GM08714 (cell line): ENCODE results near the gene PFDN1.

Experiments used
- H3K4me3 ChIP-seq: fragments of 200-500 bp; sonication (Bioruptor generic); 2 replicates; pipeline ENCODE4 v1.5.1; 2014; ENCODE audit warnings: mild to moderate bottlenecking, low read length, inconsistent platforms
- ZNF274 ChIP-seq: IDR thresholded peaks from 2 replicates; pipeline ENCODE4 v1.6.1; 2012; ENCODE audit warnings: mild to moderate bottlenecking, low read depth, low read length

The PFDN1 gene

DNA sequence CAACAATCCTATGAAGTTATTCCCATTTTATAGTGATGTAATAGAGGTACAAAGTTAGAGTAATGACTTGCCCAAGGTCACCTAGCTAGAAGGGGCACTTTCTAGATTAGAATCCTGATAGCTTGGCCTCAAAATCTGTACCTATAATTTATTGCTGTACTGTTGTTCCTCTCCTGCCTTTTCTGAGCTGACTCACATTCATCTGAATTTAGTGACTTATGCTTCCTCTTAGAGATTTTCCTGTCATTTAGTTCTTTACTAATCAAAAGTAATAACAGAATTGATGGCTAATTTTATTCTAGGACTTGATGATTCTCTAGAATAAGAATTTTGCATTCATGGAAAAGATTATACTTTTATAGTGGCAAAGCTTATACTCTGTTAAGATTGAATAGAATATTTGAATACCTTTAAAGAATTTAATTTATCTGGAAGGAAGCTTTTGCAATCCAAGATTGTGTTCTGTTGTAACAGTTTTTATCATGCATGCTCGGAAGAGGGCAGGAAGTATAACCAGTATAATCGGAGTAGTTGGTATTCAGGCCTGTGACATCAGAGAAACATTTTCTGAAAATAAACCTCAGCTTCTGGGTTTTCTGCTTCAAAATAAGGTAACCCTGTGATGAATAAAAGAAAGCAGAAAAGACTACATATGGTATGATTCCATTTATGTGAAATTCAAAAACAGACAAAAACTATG is 106.6 kb downstream of the PFDN1 start:
- H3K4me3 ChIP-seq, result no peak overlapping the region
- TF ChIP-seq ZNF274, result no peak
